Loucy (cell line): ENCODE measurements around the gene COL13A1.

ENCODE experiments used
- H2AFZ ChIP-seq: fragments of 200-600 bp; sonication (generic); 2 replicates; pipeline ENCODE4 v1.6.0; 2016; ENCODE audit warnings: antibody characterized with exemption, mild to moderate bottlenecking, low read length, moderate library complexity
- H3F3A ChIP-seq: fragments of 200-600 bp; 2 replicates; pipeline ENCODE4 v1.6.0; 2016; ENCODE audit warnings: antibody characterized with exemption, low read depth, mild to moderate bottlenecking
- H3K27me3 ChIP-seq: fragments of 200-600 bp; sonication (generic); 2 replicates; pipeline ENCODE4 v1.6.1; 2014; ENCODE audit warnings: low read length, mild to moderate bottlenecking; ENCODE audit not compliant: insufficient read depth, poor library complexity, severe bottlenecking
- H3K36me3 ChIP-seq: fragments of 200-600 bp; sonication (generic); 2 replicates; pipeline ENCODE4 v1.6.1; 2016; ENCODE audit warnings: low read length; ENCODE audit not compliant: insufficient read depth
- H3K4me1 ChIP-seq: fragments of 200-600 bp; sonication (generic); 2 replicates; pipeline ENCODE4 v1.5.1; 2014; ENCODE audit warnings: low read length, mild to moderate bottlenecking; ENCODE audit not compliant: insufficient read depth, poor library complexity, severe bottlenecking
- H3K4me2 ChIP-seq: fragments of 200-600 bp; sonication (generic); 2 replicates; pipeline ENCODE4 v1.6.0; 2014; ENCODE audit warnings: antibody characterized with exemption, low read length, low read depth, mild to moderate bottlenecking; ENCODE audit not compliant: poor library complexity, severe bottlenecking
- H3K4me3 ChIP-seq: fragments of 200-600 bp; sonication (generic); 2 replicates; pipeline ENCODE4 v1.5.1; 2014; ENCODE audit warnings: low read length, mild to moderate bottlenecking, mixed read lengths; ENCODE audit not compliant: poor library complexity, severe bottlenecking
- H3K79me2 ChIP-seq: fragments of 200-600 bp; sonication (generic); 2 replicates; pipeline ENCODE4 v1.6.1; 2014; ENCODE audit warnings: low read length; ENCODE audit not compliant: insufficient read depth
- H3K9ac ChIP-seq: fragments of 200-600 bp; sonication (generic); 2 replicates; pipeline ENCODE4 v1.6.0; 2014; ENCODE audit warnings: mild to moderate bottlenecking, low read depth, low read length, moderate library complexity; ENCODE audit not compliant: poor library complexity, severe bottlenecking
- H3K9me2 ChIP-seq: fragments of 200-600 bp; sonication (generic); replicated peaks from 2 replicates; pipeline ENCODE4 v1.6.1; 2016; ENCODE audit warnings: low read depth, low read length, mixed read lengths
- H3K9me3 ChIP-seq: fragments of 200-600 bp; sonication (generic); 2 replicates; pipeline ENCODE4 v1.6.1; 2014; ENCODE audit warnings: mild to moderate bottlenecking, antibody characterized with exemption, low read length, low read depth; ENCODE audit not compliant: insufficient read depth
- H4K20me1 ChIP-seq: fragments of 200-600 bp; sonication (generic); 2 replicates; pipeline ENCODE4 v1.6.0; 2014; ENCODE audit warnings: antibody characterized with exemption, low read length, mild to moderate bottlenecking; ENCODE audit not compliant: insufficient read depth, poor library complexity, severe bottlenecking
- EZH2phosphoT487 ChIP-seq: fragments of 200-600 bp; IDR thresholded peaks from 2 replicates; pipeline ENCODE4 v1.6.1; 2018; ENCODE audit warnings: antibody characterized with exemption, mild to moderate bottlenecking, moderate library complexity, borderline replicate concordance
- TF ChIP-seq, protein P1 (sequence below): fragments of 200-600 bp; sonication (generic); conservative IDR thresholded peaks from 2 replicates; pipeline ENCODE4 v1.5.1; 2014; ENCODE audit warnings: mild to moderate bottlenecking, antibody characterized with exemption, low read length

Gene COL13A1

DNA sequence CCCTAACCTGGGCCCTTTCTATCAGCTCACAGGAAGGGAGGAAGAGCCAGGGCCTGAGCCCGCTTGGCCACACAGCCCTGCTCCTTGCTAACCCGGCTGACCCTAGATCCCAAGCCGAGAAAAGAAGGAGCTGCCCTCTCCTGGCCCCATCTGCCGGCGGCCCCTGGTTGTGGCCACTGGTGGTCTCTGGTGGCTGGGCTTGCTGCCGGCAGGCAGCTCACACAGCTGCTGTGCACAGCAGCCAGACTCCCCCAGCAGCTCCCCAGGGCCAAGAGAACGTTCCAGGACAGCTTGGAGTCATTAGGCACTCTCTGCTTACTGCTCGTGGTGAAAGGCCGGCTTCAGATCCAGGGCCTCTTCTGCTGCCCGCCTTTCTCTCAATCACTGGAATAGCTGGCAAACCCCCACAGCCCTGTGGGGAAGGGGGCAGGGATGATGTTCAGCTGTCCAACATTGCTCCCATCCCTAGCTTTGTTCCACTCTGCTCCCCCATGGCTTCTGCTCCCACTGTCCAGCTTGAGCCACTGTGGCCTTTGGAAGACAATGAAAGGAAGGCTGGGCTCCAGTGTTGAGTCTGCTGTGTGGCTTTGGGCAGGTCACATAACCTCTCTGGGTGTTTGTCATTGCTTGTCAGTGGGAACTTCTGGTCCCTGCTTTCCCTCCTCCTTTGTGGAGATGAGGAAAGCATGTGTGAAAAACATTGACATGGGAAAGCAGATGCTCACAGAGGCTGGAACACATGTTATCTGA, 35.4 kb upstream of the COL13A1 start:
- H3K79me2 ChIP-seq: no peaks in the 10 kb centered on the region
- H3K9ac ChIP-seq: no peak overlapping the region
- H3K4me3 ChIP-seq: no peak overlapping the region
- no peaks in the 10 kb centered on the region for H3K36me3 ChIP-seq
- TF ChIP-seq EZH2phosphoT487: no peak
- TF ChIP-seq, protein P1, sequence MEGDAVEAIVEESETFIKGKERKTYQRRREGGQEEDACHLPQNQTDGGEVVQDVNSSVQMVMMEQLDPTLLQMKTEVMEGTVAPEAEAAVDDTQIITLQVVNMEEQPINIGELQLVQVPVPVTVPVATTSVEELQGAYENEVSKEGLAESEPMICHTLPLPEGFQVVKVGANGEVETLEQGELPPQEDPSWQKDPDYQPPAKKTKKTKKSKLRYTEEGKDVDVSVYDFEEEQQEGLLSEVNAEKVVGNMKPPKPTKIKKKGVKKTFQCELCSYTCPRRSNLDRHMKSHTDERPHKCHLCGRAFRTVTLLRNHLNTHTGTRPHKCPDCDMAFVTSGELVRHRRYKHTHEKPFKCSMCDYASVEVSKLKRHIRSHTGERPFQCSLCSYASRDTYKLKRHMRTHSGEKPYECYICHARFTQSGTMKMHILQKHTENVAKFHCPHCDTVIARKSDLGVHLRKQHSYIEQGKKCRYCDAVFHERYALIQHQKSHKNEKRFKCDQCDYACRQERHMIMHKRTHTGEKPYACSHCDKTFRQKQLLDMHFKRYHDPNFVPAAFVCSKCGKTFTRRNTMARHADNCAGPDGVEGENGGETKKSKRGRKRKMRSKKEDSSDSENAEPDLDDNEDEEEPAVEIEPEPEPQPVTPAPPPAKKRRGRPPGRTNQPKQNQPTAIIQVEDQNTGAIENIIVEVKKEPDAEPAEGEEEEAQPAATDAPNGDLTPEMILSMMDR: no peak
- no peaks in the 10 kb centered on the region for H3K27me3 ChIP-seq
- H3F3A ChIP-seq: no peaks in the 10 kb centered on the region
- no peak overlapping the region for H2AFZ ChIP-seq
- no peaks in the 10 kb centered on the region for H4K20me1 ChIP-seq
- no peak overlapping the region for H3K4me2 ChIP-seq
- H3K9me3 ChIP-seq: no peaks in the 10 kb centered on the region
- no peaks in the 10 kb centered on the region for H3K9me2 ChIP-seq
- H3K4me1 ChIP-seq: peaks cover 4% of the 10 kb centered on the region

DNA sequence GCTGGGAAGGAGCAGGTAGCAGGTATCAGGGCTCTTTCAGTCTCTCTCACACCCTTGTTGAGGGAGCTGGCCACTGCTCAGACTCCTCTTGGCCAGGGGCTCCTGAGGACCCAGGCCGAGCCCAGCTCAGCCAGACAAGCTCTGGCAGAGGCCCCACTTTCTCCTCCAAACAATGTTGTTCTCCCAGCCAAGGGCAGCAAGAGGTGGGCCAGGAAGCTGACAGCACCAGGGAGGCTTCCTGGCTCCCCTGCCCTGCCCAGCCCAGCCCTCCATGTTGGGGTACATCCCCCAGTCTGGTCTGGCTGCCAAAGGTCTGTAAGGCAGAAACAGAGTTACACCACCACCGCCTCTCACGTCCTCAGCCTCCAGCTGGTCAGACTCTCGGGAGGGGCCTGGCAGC, 33.9 kb upstream of the COL13A1 start:
- Histone ChIP-seq H3K36me3 (no peaks in the 10 kb centered on the region), H3F3A (no peaks in the 10 kb centered on the region), H3K4me2 (no peak overlapping the region), H3K79me2 (no peaks in the 10 kb centered on the region), H3K4me3 (no peak overlapping the region), H3K27me3 (no peaks in the 10 kb centered on the region), H3K4me1 (peaks cover 4% of the 10 kb centered on the region), H3K9me2 (no peaks in the 10 kb centered on the region), H2AFZ (no peak overlapping the region), H3K9ac (no peak overlapping the region), H3K9me3 (no peaks in the 10 kb centered on the region), H4K20me1 (no peaks in the 10 kb centered on the region)
- TF ChIP-seq, protein P1: no peak
- no peak for TF ChIP-seq EZH2phosphoT487

DNA sequence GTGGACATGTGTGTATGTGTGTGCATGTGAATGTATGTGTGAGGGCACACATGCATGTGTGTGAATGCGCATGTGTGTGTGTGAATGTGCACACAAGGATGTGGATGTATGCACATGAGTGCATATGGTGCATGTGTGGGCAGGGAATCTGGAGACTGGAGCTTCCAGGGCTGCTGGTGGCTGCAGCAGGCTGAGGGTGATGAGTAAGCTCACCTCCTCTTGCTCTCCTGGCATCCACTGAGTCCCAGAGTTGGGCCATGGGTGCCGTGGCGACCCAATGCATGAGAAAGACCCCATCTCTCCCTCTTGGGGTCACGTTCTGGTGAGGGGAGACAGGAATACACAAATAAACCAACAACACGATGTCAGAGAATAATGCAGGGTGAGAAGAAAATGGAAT, 33.3 kb upstream of the COL13A1 start:
- no peak overlapping the region for H3K4me3 ChIP-seq
- H3K79me2 ChIP-seq: no peaks in the 10 kb centered on the region
- no peaks in the 10 kb centered on the region for H3K9me3 ChIP-seq
- H3K36me3 ChIP-seq: no peaks in the 10 kb centered on the region
- no peaks in the 10 kb centered on the region for H3F3A ChIP-seq
- no peaks in the 10 kb centered on the region for H3K27me3 ChIP-seq
- TF ChIP-seq, protein P1: no peak
- no peak for TF ChIP-seq EZH2phosphoT487
- H2AFZ ChIP-seq: no peak overlapping the region
- no peak overlapping the region for H3K4me2 ChIP-seq
- H3K4me1 ChIP-seq: peaks cover 4% of the 10 kb centered on the region
- no peak overlapping the region for H3K9ac ChIP-seq
- no peaks in the 10 kb centered on the region for H3K9me2 ChIP-seq
- H4K20me1 ChIP-seq: no peaks in the 10 kb centered on the region
